Measurements from ENCODE around the gene TBX20.
"Not testable (repeated sequence)": the region's sequence is repeated elsewhere in the genome, so short reads cannot be mapped to it uniquely, and the experiment has no call there.

- TF ChIP-seq, protein P1, sequence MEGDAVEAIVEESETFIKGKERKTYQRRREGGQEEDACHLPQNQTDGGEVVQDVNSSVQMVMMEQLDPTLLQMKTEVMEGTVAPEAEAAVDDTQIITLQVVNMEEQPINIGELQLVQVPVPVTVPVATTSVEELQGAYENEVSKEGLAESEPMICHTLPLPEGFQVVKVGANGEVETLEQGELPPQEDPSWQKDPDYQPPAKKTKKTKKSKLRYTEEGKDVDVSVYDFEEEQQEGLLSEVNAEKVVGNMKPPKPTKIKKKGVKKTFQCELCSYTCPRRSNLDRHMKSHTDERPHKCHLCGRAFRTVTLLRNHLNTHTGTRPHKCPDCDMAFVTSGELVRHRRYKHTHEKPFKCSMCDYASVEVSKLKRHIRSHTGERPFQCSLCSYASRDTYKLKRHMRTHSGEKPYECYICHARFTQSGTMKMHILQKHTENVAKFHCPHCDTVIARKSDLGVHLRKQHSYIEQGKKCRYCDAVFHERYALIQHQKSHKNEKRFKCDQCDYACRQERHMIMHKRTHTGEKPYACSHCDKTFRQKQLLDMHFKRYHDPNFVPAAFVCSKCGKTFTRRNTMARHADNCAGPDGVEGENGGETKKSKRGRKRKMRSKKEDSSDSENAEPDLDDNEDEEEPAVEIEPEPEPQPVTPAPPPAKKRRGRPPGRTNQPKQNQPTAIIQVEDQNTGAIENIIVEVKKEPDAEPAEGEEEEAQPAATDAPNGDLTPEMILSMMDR (IDR thresholded peaks at IDR 0.05; ENCODE audit: poor library complexity): not testable (repeated sequence)
- not testable (repeated sequence) for TF ChIP-seq EZH2phosphoT487 (IDR thresholded peaks at IDR 0.05; ENCODE audit: low read depth, severe bottlenecking, unreplicated experiment); EZH2 (IDR thresholded peaks at IDR 0.05; ENCODE audit: borderline replicate concordance)
Observed at GRCh38 chr7:35191571-35191970, 62.3 kb downstream of the TBX20 start.

All from hepatocyte (in vitro differentiated cells).